ENCODE data around the gene ALPG. TPM values are rescaled to one million over a fixed set of nuclear protein-coding genes. Genes with fewer than 3 reads are reported as not detected.
"Not testable (repeated sequence)": the region's sequence is repeated elsewhere in the genome, so short reads cannot be mapped to it uniquely, and the experiment has no call there.

ALPG gene
- total RNA-seq, 1 experiment from 2014 or later: 0.10 TPM

- RAD21 ChIA-PET (ENCODE audit: low non-redundant PET in 1 of 2, low total read pairs in 2 of 2, uncharacterized antibody in 2 of 2, unreplicated experiment in 2 of 2); DNase-seq (ENCODE audit: low read depth, low spot score); H3K27ac ChIP-seq (ENCODE audit: low read depth, low read length); H3K9me3 ChIP-seq (ENCODE audit: control insufficient read depth in 1 of 2, insufficient read depth in 1 of 2, low read depth in 1 of 2, low read length in 2 of 2); H2AFZ ChIP-seq (ENCODE audit: low read depth, low read length, poor library complexity, severe bottlenecking); H3K27me3 ChIP-seq (ENCODE audit: insufficient read depth, low read length); BruUV-seq (replicated peaks); H3K79me2 ChIP-seq (ENCODE audit: insufficient read depth, low read length); H3K9ac ChIP-seq (ENCODE audit: low read length); H3K9me2 ChIP-seq (ENCODE audit: insufficient read depth); H4K20me1 ChIP-seq (ENCODE audit: insufficient read depth); ATAC-seq; CTCF ChIA-PET; intact Hi-C loops (cut with micrococcal nuclease); H3K4me2 ChIP-seq (ENCODE audit: low read length); H3K36me3 ChIP-seq (ENCODE audit: control insufficient read depth in 1 of 2, insufficient read depth in 2 of 2, low read length in 2 of 2); POLR2A ChIA-PET; H3K4me3 ChIP-seq (replicated peaks in 1 of 2; ENCODE audit: low read depth in 1 of 2, low read length in 2 of 2): not testable (repeated sequence)
- H3K4me1 ChIP-seq (ENCODE audit: control insufficient read depth in 1 of 2, insufficient read depth in 2 of 2, low read length in 2 of 2): peaks cover 2 to 15% of the 10 kb centered on the region in 2 experiments; a peak in 2 of 4 replicates
Observed at GRCh38 chr2:232423407-232423806, 16.8 kb downstream of the ALPG start.

GRCh38 chr2:232431705-232432590, 25.3 kb downstream of the ALPG start:
- Histone ChIP-seq H3K4me1 (ENCODE audit: control insufficient read depth in 1 of 2, insufficient read depth in 2 of 2, low read length in 2 of 2) (no peaks in the 10 kb centered on the region), H3K27me3 (ENCODE audit: insufficient read depth, low read length) (no peaks in the 10 kb centered on the region), H3K9ac (ENCODE audit: low read length) (no peak overlapping the region), H3K4me2 (ENCODE audit: low read length) (no peak overlapping the region), H3K79me2 (ENCODE audit: insufficient read depth, low read length) (no peaks in the 10 kb centered on the region), H3K9me3 (ENCODE audit: control insufficient read depth in 1 of 2, insufficient read depth in 1 of 2, low read depth in 1 of 2, low read length in 2 of 2) (no peaks in the 10 kb centered on the region), H3K4me3 (replicated peaks in 1 of 2; ENCODE audit: low read depth in 1 of 2, low read length in 2 of 2) (no peak overlapping the region), H3K9me2 (ENCODE audit: insufficient read depth) (no peaks in the 10 kb centered on the region), H4K20me1 (ENCODE audit: insufficient read depth) (no peaks in the 10 kb centered on the region), H3K27ac (ENCODE audit: low read depth, low read length) (no peak overlapping the region), H2AFZ (ENCODE audit: low read depth, low read length, poor library complexity, severe bottlenecking) (no peak overlapping the region), H3K36me3 (ENCODE audit: control insufficient read depth in 1 of 2, insufficient read depth in 2 of 2, low read length in 2 of 2) (no peaks in the 10 kb centered on the region)
- ChIA-PET RAD21 (ENCODE audit: low non-redundant PET in 1 of 2, low total read pairs in 2 of 2, uncharacterized antibody in 2 of 2, unreplicated experiment in 2 of 2) (no interaction called here), CTCF (no interaction called here), POLR2A (no interaction called here)
- no TSS peak for BruUV-seq (replicated peaks)
- ATAC-seq (no peak), DNase-seq (ENCODE audit: low read depth, low spot score) (no peak)
- intact Hi-C loops (cut with micrococcal nuclease): no loop called here
- no peak for TF ChIP-seq ELF1 (IDR thresholded peaks at IDR 0.05; ENCODE audit: borderline replicate concordance, low read depth)
- no peak for TF ChIP-seq JUND (IDR thresholded peaks at IDR 0.05)
- no peak for TF ChIP-seq ZNF274 (IDR thresholded peaks at IDR 0.05; ENCODE audit: low read depth, low read length)
- TF ChIP-seq POLR2AphosphoS5 (IDR thresholded peaks at IDR 0.05; ENCODE audit: low read depth, low read length): no peak
- TF ChIP-seq REST (IDR thresholded peaks at IDR 0.05; ENCODE audit: low read depth): no peak
- TF ChIP-seq EGR1 (IDR thresholded peaks at IDR 0.05; ENCODE audit: low read depth): no peak
- TF ChIP-seq SIN3A (IDR thresholded peaks at IDR 0.05; ENCODE audit: low read depth): no peak
- TF ChIP-seq RAD21 (IDR thresholded peaks at IDR 0.05; ENCODE audit: low read depth): no peak
- no peak for TF ChIP-seq POLR2A (IDR thresholded peaks at IDR 0.05; ENCODE audit: borderline replicate concordance, extremely low read depth, insufficient read depth, insufficient read length)
- no peak for TF ChIP-seq ATF3 (IDR thresholded peaks at IDR 0.05)
- TF ChIP-seq EZH2phosphoT487 (IDR thresholded peaks at IDR 0.05; ENCODE audit: borderline replicate concordance): no peak
- TF ChIP-seq CBX3 (IDR thresholded peaks at IDR 0.05; ENCODE audit: low read depth): no peak
- TF ChIP-seq YY1 (IDR thresholded peaks at IDR 0.05; ENCODE audit: extremely low read depth, insufficient replicate concordance, low read depth, low read length): no peak
- TF ChIP-seq CEBPB (IDR thresholded peaks at IDR 0.05; ENCODE audit: low read depth): no peak
- TF ChIP-seq ZBTB33 (IDR thresholded peaks at IDR 0.05; ENCODE audit: extremely low read depth, insufficient replicate concordance, low read length): no peak

Data from HCT116 (cell line).